ENCODE data around the gene ESR2.
"Not testable (repeated sequence)": the region's sequence is repeated elsewhere in the genome, so short reads cannot be mapped to it uniquely, and the experiment has no call there.

ESR2 gene

GRCh38 chr14:64147126-64147790 is 146.9 kb downstream of the ESR2 start:
- no peak for DNase-seq (ENCODE audit: low read depth in 2 of 2)

- no peak for DNase-seq (ENCODE audit: low read depth in 2 of 2)
Observed at GRCh38 chr14:64137657-64138290, 156.4 kb downstream of the ESR2 start.

DNA sequence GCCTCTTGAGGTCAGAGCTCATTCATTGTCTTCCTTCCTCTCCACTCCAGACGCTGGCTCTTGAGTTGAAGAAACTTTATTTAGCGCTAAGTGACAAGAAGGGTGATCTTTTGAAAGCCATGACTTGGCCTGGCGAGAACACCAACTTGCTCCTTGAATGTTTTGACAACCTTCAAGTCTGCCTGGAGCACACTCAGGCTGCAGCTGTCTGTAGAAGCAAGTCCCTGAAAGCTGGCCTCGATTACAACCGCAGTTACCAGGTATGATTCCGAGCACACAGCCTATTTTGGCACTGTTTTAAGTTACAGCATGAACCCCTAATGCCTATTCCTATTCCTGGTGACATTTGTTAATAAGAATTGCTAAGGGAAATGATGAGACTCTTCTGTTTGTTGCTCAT is 167.6 kb downstream of the ESR2 start:
- no peak for DNase-seq (ENCODE audit: low read depth in 2 of 2)

GRCh38 chr14:64125270-64125669 is 168.9 kb downstream of the ESR2 start:
- no peak for DNase-seq (ENCODE audit: low read depth in 2 of 2)

- DNase-seq (ENCODE audit: low read depth in 2 of 2) = no peak
Observed at GRCh38 chr14:64123241-64123822, 170.8 kb downstream of the ESR2 start.

DNA sequence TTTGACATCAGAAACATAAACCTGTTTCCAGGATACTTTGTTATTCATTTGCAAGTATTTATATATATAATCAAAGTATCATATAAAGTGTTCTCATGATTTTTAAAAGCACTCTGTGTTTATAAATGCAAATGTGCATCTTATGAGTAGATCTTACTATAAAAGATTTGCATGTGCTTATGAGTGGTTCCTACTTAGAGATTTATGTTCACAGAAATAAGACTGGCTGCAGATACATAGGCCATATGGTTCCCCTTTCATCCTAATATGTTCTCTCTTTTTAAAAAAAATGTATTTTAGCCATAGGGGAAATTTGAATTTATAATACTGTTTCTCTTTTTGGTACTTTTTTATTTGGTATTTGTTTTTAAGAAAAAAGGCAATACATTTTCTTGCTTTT is 174.2 kb downstream of the ESR2 start:
- DNase-seq (ENCODE audit: low read depth in 2 of 2) = no peak

DNA sequence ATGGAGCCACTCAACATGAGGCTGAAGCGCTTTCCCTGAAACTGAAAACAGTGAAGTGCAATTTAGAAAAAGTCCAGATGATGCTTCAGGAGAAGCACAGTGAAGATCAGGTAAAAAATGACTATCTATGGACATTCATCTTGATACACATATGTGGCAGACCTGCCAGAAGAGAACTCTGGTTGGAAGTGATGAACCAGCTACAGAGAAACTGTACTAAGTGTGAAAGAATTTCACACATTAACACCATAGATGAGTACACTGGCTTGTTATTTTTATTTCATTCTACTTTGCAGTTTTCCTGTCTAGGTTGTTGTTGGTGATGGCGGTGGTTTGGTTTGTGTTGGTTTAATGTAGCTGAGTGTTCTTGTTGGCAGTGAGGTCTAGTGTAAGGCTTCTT is 174.7 kb downstream of the ESR2 start:
- DNase-seq (ENCODE audit: low read depth in 2 of 2) = no peak

DNA sequence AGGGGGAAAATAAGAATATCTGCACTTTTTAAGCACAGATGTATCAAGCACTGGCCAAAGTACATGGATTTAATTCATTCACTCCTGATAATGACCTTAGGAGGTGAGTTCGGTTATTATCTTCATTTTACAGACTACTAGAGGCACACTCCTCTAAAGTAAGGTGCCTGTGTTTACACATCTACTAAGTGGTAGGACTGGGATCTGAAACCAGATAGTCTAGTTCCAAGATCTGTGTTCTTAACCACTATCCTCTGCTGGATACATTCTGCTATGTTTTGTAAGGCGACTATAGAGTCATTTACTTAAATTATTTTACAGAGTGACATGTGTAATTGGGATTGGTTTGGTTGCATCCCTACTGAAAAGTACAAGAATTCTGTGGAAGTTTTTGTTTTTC is 175.3 kb downstream of the ESR2 start:
- no peak for DNase-seq (ENCODE audit: low read depth in 2 of 2)

GRCh38 chr14:64118403-64118742 is 175.8 kb downstream of the ESR2 start:
- not testable (repeated sequence) for DNase-seq (ENCODE audit: low read depth in 2 of 2)

DNA sequence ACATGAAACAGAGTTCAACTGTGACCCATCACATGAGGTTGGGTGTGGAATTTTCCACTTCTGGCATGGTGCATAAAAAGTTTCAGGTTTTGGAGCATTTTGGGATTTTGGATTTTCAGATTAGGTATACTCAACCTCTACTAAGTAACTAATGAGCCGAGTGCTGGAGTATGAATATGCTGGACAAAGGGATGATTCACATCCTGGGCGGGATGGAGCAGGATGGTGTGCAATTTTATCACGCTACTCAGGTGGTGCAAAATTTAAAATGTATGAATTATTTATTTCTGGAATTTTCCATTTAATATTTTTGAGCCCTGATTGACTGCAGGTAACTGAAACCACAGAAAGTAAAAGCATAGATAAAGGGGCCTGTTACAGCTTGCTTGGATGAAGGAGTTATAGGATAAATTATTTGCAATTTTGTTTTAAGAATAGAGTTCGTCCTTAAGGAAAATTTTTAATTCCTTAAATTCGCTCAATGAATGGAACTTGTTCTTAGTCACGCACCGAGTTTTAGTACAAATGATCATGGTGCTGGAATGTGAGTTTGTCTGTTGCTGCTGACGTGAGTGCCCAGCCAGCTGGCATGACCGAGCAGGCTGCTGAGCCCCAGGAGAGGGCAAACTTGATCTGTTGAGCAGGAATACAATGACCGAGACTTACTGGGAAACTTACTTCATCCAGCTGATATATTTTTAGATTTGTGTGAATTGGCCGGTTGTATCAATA is 176.3 kb downstream of the ESR2 start:
- DNase-seq (ENCODE audit: low read depth in 2 of 2) = no peak

GRCh38 chr14:64115401-64115800 is 178.8 kb downstream of the ESR2 start:
- no peak for DNase-seq (ENCODE audit: low read depth in 2 of 2)

GRCh38 chr14:64114796-64115195 is 179.4 kb downstream of the ESR2 start:
- DNase-seq (ENCODE audit: low read depth in 2 of 2) = no peak

DNA sequence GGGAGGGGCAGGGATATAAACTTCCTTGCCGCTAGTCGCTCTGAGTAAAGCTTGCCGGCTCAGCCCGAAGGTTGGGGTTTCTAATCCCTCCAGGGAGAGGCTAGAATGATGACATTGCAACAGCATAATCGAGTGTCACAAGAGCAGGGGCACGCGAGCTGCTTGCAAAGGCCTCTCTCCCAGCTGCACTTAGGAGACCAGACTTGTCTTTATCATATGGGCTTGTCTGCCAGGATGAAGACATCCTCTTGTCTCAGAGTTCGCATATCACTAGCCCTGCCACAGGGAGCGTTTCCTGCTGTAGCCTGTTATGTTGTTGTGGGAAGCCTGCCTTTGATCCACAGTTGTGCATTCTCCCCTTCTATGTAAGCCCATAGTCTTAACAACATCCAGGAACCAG is 180.0 kb downstream of the ESR2 start:
- no peak for DNase-seq (ENCODE audit: low read depth in 2 of 2)

- DNase-seq (ENCODE audit: low read depth in 2 of 2) = no peak
Observed at GRCh38 chr14:64112867-64113678, 181.1 kb downstream of the ESR2 start.

DNA sequence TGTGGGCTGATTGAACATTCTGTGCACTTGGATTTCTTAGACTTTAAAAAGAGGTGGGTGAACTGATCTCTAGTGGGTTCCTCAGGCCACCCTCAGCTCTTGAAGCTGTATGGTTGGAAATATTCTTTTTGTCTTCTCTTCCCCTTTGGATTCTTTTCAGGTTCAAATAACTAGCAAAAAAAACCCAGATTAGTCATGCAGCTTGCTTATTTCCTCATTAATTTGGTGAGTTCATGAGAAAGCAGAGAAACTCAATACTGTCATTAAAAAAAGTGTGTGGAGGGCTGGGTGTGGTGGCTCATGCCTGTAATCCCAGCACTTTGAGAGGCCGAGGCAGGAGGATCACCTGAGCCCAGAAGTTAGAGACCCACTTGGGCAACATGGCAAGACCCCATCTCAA is 183.4 kb downstream of the ESR2 start:
- no peak for DNase-seq (ENCODE audit: low read depth in 2 of 2)

DNA sequence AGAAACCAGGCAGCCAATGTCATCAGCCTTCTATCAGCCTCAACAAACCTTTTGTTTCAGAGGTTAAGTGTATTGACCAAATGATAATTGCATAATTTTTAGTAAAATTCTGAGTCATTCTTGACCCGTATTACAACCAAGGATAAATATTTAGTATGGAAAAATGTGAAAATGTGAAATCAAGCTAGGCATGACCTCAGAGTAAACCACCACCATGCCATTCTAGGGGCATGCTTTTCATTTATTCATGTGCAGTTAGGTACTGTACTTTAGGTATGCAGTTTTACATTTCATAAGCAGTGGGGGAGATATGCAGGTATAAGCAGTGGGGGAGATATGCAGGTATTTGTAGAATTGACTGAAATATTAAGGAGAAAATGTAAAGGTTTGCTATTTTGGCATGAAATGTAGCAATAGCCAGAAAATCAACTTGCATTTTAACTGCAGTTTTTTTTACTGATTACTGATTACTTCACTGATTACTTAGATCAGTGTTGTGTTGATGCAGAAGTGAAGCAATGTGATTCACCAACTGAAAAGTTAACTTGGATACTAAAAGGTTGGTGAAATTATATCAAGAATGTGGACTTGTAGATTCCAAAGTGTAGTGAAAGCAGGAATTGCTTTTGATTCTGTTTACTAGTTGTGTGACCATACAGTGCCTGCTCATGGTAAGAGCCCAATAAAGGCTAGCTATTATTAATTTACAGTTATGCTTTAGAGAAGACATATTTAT is 184.2 kb downstream of the ESR2 start:
- no peak for DNase-seq (ENCODE audit: low read depth in 2 of 2)

DNA sequence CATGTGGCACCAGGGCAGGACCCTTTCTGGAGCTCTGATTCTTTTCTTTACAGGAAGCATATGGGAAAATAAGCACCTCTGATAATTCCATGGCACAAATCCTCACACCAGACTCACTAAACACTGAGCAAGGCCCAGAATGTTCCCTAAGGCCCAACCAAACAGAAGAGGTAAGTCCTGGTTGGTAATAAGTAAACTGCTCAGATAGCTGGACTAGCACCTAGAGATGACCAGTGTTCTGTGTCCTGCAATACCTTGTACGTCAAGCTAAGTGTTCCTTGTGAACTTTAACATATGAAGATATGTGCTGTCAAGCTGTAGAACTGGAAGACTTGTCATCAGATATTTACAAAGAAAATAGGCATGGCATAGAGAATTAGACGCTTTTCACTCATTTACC is 186.7 kb downstream of the ESR2 start:
- DNase-seq (ENCODE audit: low read depth in 2 of 2) = no peak

- no peak for DNase-seq (ENCODE audit: low read depth in 2 of 2)
Observed at GRCh38 chr14:64098120-64098519, 196.1 kb downstream of the ESR2 start.

DNA sequence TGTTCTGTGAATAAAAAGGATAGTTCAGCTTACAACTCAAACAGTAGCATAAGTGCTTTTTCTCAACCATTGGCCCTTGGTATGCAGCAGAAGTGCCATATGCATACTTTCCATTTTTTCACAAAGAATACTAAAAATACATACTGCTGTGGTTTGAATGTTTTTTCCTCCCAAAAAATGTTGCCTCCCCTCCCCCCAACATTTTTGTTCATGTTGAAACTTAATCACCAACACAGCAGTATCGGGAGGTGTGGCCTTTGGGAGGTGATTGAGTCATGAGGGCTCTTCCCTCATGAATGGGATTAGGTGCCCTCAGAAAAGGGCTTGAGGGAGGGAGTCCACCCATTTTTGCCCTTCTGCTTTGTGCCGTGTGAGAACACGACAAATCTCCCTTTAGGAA is 198.6 kb downstream of the ESR2 start:
- no peak for DNase-seq (ENCODE audit: low read depth in 2 of 2)

- DNase-seq (ENCODE audit: low read depth in 2 of 2) = no peak
Observed at GRCh38 chr14:64092940-64093339, 201.2 kb downstream of the ESR2 start.

DNA sequence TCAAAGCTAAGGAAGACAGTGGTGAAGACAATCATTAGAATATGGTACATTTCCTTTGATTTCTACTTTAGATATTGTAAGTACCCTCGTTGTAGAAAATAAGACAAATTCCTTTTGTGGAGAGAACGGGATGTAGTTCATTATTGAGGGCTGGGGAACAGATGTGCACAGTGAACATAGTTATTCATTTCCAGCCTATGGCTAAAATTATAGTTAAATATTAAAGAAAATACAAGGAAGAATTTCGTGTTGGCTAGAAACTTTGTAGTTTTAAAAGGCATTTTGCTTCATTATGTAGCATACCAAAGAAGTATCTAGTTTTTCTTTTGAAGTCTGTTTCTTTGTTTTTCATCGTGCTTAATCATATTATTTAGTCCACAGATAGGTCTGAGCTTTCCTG is 201.8 kb downstream of the ESR2 start:
- DNase-seq (ENCODE audit: low read depth in 2 of 2) = no peak
